HG03565 (cell line): ENCODE measurements around the gene ZNG1F.
"Not testable (repeated sequence)": the region's sequence is repeated elsewhere in the genome, so short reads cannot be mapped to it uniquely, and the experiment has no call there.

Source experiments
- ATAC-seq: cut with Tn5 transposase; IDR thresholded peaks from one replicate; pipeline ENCODE4 v1.9.1; 2021; ENCODE audit warnings: mild to moderate bottlenecking, moderate library complexity; ENCODE audit not compliant: unreplicated experiment

ZNG1F gene

DNA sequence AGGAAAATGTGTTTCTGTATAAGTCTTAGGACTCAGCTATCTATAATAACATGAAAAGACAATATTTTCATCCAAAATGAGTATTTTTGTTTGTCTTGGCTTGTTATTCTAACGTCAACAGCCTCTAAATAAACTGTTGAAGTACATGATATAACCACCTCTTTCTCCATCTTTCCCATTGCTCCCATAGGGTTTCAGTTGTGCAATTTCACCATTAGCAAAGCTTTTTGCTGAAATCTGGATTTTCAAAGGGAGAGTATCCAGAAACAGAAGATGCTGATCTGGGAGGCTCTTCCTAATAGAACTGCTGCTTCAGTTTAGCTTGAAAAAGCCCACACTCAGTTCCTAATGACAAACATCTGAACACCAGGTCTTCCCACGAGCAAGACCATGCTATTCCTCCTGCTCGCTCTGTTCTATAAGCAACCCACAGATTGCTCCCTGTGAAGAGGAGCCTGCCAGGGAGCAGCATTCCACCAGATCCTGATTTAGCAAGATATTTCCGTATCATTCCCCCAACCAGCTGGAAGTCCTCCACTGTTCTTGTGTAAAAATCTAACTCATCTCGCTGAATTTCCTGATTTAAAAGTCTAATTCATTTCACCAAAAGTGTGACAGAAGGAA is 101.8 kb downstream of the ZNG1F start:
- ATAC-seq: not testable (repeated sequence)

DNA sequence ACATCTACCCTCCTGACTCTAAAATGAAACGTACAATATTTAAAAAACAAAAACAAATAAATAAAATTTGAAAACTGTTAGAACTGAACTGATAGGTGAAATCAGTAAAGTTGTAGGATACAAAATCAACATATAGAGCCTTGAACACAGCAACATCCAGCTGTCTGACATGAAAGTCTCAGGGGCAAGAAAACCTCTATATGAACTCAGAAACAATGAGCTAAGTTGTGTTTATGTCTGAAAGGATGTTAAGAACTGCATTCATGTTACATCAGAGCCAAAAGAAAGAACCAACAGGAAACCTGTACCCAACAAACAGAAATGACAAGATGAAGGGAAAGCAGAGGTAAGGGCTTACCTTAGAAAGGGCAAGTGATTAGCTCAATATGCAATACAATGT is 102.4 kb downstream of the ZNG1F start:
- not testable (repeated sequence) for ATAC-seq

DNA sequence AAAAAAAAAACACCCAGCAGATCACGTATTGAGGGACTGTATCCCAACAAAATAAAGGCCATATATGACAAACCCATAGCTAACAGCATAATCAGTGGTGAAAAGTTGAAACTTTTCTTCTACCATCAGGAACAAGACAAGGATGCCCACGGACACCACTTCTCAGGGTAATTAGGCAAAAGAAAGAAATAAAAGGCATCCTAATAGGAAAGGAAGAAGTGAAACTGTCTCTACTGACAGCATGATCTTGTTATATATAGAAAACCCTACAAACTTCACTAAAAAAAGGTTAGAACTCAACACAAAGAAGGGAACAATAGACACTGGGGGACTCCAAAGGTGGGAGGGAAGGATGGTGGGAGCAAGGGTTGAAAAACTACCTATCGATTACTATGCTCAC is 102.9 kb downstream of the ZNG1F start:
- not testable (repeated sequence) for ATAC-seq

DNA sequence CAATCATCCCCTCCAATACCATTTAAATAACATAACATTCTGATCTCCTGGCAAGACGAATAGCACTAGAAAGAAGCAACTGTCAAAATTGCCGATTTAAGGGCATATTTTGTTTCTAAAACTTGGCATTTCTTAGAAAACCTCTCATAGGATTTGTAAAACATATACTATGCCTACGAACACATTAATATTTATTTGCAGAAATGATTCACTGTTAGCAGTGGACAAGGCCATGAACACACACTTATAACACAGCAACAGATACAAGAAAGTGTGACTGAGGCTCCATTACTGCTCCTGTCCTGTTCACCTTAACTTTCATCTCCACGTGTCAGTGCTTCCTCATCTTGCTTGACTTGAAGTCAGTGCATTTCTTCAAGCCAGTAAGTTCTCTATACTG is 106.8 kb downstream of the ZNG1F start:
- not testable (repeated sequence) for ATAC-seq
